ENCODE results near the gene C12orf76. TPM values are rescaled to one million over a fixed set of nuclear protein-coding genes. Genes with fewer than 3 reads are reported as not detected.

Gene C12orf76
- polyA plus RNA-seq, 1 donor from 2014 or later: 227 TPM

DNA sequence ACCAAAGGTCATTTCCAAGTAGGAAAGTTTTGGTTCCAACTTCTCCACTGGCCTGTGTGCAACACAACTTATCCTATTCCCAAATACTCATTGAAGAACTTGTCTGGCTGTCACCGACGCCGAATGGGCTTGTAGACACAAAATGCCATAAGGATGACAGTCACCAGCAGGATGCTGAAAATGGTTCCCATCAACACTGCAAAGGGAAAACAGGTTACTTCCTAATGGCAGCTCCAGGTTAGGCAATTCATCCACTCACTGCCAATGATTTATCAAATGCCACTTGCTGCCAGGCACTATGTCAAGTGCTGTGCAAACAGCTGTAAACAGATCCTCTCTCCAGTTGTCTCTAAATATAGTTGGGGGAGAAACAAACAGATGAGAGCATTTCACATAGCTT is 6.1 kb downstream of the C12orf76 start:
- Histone ChIP-seq H3F3A (ENCODE audit: insufficient read depth, low read length, poor library complexity, severe bottlenecking) (no peaks in the 10 kb centered on the region), H3K9ac (ENCODE audit: low read length) (no peak overlapping the region), H3K27me3 (ENCODE audit: insufficient read depth, low read depth, low read length) (no peaks in the 10 kb centered on the region), H3K27ac (ENCODE audit: low read length) (no peak overlapping the region), H3K36me3 (ENCODE audit: insufficient read depth, low read length) (peaks cover 6% of the 10 kb centered on the region), H4K20me1 (ENCODE audit: insufficient read depth) (no peaks in the 10 kb centered on the region), H3K9me2 (ENCODE audit: insufficient read depth, low read length) (no peaks in the 10 kb centered on the region), H3K4me3 (ENCODE audit: low read length) (no peak overlapping the region), H3K4me2 (ENCODE audit: low read length) (no peak overlapping the region), H3K79me2 (replicated peaks; ENCODE audit: insufficient read depth, low read length) (peaks cover 10% of the 10 kb centered on the region), H3K9me3 (ENCODE audit: low read length) (no peaks in the 10 kb centered on the region), H2AFZ (ENCODE audit: low read depth, low read length) (no peak overlapping the region)
- TF ChIP-seq EZH2 (IDR thresholded peaks at IDR 0.05; ENCODE audit: borderline replicate concordance, insufficient read depth, low read length, poor library complexity, severe bottlenecking): no peak
- TF ChIP-seq, protein P1, sequence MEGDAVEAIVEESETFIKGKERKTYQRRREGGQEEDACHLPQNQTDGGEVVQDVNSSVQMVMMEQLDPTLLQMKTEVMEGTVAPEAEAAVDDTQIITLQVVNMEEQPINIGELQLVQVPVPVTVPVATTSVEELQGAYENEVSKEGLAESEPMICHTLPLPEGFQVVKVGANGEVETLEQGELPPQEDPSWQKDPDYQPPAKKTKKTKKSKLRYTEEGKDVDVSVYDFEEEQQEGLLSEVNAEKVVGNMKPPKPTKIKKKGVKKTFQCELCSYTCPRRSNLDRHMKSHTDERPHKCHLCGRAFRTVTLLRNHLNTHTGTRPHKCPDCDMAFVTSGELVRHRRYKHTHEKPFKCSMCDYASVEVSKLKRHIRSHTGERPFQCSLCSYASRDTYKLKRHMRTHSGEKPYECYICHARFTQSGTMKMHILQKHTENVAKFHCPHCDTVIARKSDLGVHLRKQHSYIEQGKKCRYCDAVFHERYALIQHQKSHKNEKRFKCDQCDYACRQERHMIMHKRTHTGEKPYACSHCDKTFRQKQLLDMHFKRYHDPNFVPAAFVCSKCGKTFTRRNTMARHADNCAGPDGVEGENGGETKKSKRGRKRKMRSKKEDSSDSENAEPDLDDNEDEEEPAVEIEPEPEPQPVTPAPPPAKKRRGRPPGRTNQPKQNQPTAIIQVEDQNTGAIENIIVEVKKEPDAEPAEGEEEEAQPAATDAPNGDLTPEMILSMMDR (IDR thresholded peaks at IDR 0.05; ENCODE audit: poor library complexity, severe bottlenecking): no peak
- TF ChIP-seq RAD21 (conservative IDR thresholded peaks at IDR 0.05): no peak
- TF ChIP-seq TAF1 (IDR thresholded peaks at IDR 0.05; ENCODE audit: low read depth): no peak
- TF ChIP-seq POLR2AphosphoS5 (IDR thresholded peaks at IDR 0.05): no peak
- no peak for TF ChIP-seq MXI1 (conservative IDR thresholded peaks at IDR 0.05; ENCODE audit: poor library complexity, severe bottlenecking)
- no peak for TF ChIP-seq SMC3 (conservative IDR thresholded peaks at IDR 0.05; ENCODE audit: poor library complexity)
- TF ChIP-seq, protein P2, sequence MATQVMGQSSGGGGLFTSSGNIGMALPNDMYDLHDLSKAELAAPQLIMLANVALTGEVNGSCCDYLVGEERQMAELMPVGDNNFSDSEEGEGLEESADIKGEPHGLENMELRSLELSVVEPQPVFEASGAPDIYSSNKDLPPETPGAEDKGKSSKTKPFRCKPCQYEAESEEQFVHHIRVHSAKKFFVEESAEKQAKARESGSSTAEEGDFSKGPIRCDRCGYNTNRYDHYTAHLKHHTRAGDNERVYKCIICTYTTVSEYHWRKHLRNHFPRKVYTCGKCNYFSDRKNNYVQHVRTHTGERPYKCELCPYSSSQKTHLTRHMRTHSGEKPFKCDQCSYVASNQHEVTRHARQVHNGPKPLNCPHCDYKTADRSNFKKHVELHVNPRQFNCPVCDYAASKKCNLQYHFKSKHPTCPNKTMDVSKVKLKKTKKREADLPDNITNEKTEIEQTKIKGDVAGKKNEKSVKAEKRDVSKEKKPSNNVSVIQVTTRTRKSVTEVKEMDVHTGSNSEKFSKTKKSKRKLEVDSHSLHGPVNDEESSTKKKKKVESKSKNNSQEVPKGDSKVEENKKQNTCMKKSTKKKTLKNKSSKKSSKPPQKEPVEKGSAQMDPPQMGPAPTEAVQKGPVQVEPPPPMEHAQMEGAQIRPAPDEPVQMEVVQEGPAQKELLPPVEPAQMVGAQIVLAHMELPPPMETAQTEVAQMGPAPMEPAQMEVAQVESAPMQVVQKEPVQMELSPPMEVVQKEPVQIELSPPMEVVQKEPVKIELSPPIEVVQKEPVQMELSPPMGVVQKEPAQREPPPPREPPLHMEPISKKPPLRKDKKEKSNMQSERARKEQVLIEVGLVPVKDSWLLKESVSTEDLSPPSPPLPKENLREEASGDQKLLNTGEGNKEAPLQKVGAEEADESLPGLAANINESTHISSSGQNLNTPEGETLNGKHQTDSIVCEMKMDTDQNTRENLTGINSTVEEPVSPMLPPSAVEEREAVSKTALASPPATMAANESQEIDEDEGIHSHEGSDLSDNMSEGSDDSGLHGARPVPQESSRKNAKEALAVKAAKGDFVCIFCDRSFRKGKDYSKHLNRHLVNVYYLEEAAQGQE (IDR thresholded peaks at IDR 0.05; ENCODE audit: borderline replicate concordance): no peak
- no peak for TF ChIP-seq EP300 (conservative IDR thresholded peaks at IDR 0.05; ENCODE audit: poor library complexity, severe bottlenecking)

DNA sequence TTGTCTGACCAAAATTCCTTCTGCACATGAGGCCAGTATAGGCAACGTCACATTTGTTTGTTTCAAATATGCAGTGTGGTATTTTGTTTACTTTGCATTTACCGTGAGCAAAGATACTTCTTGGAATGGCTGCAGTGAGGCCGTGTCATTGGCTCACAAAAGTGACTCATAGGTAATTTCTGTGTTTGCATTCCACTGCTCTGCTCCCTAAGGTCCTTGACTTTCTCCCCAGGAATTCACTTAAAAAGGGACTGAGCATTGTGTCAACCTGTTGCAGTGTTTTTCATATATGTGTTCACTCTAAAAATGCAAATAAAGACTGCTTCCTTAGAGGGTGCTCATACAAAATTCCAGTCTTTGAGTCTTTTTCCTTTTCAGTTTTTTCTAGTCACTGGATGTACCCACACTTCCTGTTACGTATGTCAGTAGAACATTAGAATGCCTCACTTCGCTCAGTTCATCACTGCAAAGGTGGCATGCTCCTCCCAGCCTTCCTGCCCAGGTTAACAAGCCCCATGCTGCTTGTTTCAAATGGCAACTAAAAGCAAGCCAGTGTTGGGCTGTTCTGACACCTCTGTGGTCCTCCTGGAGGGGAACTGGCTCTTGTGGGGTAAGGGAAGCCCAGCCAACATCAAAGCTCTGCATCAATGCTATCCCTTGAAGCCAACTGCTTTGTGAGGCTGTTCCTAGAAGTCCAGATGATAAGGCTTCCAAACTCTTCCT is 9.1 kb downstream of the C12orf76 start:
- TF ChIP-seq MXI1 (conservative IDR thresholded peaks at IDR 0.05; ENCODE audit: poor library complexity, severe bottlenecking) (no peak), EZH2 (IDR thresholded peaks at IDR 0.05; ENCODE audit: borderline replicate concordance, insufficient read depth, low read length, poor library complexity, severe bottlenecking) (no peak), SMC3 (conservative IDR thresholded peaks at IDR 0.05; ENCODE audit: poor library complexity) (no peak)
- TF ChIP-seq, protein P1 (IDR thresholded peaks at IDR 0.05; ENCODE audit: poor library complexity, severe bottlenecking): no peak
- no peaks in the 10 kb centered on the region for H3K9me2 ChIP-seq (ENCODE audit: insufficient read depth, low read length)
- no peak overlapping the region for H2AFZ ChIP-seq (ENCODE audit: low read depth, low read length)
- no peaks in the 10 kb centered on the region for H3K9me3 ChIP-seq (ENCODE audit: low read length)
- H3K27ac ChIP-seq (ENCODE audit: low read length): no peak overlapping the region
- H3K36me3 ChIP-seq (ENCODE audit: insufficient read depth, low read length): peaks cover 10% of the 10 kb centered on the region
- no peaks in the 10 kb centered on the region for H3K27me3 ChIP-seq (ENCODE audit: insufficient read depth, low read depth, low read length)
- H3K4me3 ChIP-seq (ENCODE audit: low read length): no peak overlapping the region
- H3K79me2 ChIP-seq (replicated peaks; ENCODE audit: insufficient read depth, low read length): no peaks in the 10 kb centered on the region
- no peaks in the 10 kb centered on the region for H3F3A ChIP-seq (ENCODE audit: insufficient read depth, low read length, poor library complexity, severe bottlenecking)
- no peak overlapping the region for H3K4me2 ChIP-seq (ENCODE audit: low read length)
- no peaks in the 10 kb centered on the region for H4K20me1 ChIP-seq (ENCODE audit: insufficient read depth)
- H3K9ac ChIP-seq (ENCODE audit: low read length): no peak overlapping the region

Measured in neural cell (in vitro differentiated cells).